H9 (cell line): ENCODE data around the gene SH3GL1. TPM values are rescaled to one million over a fixed set of nuclear protein-coding genes. Genes with fewer than 3 reads are reported as not detected.

Experiments
- DNase-seq: peaks from one replicate; pipeline ENCODE4 v3.0.0-alpha.2; 2017
- H2AFZ ChIP-seq: one replicate; pipeline ENCODE4 v1.6.1; 2013; ENCODE audit warnings: mild to moderate bottlenecking, low read length, control low read depth, moderate library complexity
- H2AK5ac ChIP-seq: 2 replicates; pipeline ENCODE4 v1.6.1; 2013; ENCODE audit warnings: low read length, control low read depth, mixed read lengths; ENCODE audit not compliant: insufficient read length
- H2BK120ac ChIP-seq: one replicate; pipeline ENCODE4 v1.6.1; 2013; ENCODE audit warnings: low read depth, mild to moderate bottlenecking, low read length, control low read depth, inconsistent platforms; ENCODE audit not compliant: poor library complexity, severe bottlenecking
- H2BK12ac ChIP-seq: 2 replicates; pipeline ENCODE4 v1.6.1; 2013; ENCODE audit warnings: low read length, control low read depth, mixed read lengths, low read depth; ENCODE audit not compliant: insufficient read length
- H2BK15ac ChIP-seq: 2 replicates; pipeline ENCODE4 v1.6.1; 2013; ENCODE audit warnings: low read depth, low read length, control low read depth
- H2BK20ac ChIP-seq: one replicate; pipeline ENCODE4 v1.6.1; 2013; ENCODE audit warnings: low read depth, mild to moderate bottlenecking, low read length, control low read depth, inconsistent platforms; ENCODE audit not compliant: poor library complexity, severe bottlenecking
- H2BK5ac ChIP-seq: 2 replicates; pipeline ENCODE4 v1.6.1; 2013; ENCODE audit warnings: low read length, control low read depth, mixed read lengths; ENCODE audit not compliant: insufficient read length
- H3K14ac ChIP-seq: 2 replicates; pipeline ENCODE4 v1.6.1; 2013; ENCODE audit warnings: low read length, control low read depth; ENCODE audit not compliant: insufficient read depth
- H3K18ac ChIP-seq: 2 replicates; pipeline ENCODE4 v1.6.1; 2013; ENCODE audit warnings: low read depth, mild to moderate bottlenecking, mixed read lengths, low read length, control low read depth; ENCODE audit not compliant: insufficient read length
- H3K23ac ChIP-seq: 2 replicates; pipeline ENCODE4 v1.6.1; 2013; ENCODE audit warnings: low read length, control low read depth, mixed read lengths, low read depth; ENCODE audit not compliant: insufficient read length
- H3K23me2 ChIP-seq: 2 replicates; pipeline ENCODE4 v1.6.1; 2013; ENCODE audit warnings: low read depth, mild to moderate bottlenecking, mixed read lengths, low read length, control low read depth; ENCODE audit not compliant: insufficient read length, poor library complexity, severe bottlenecking
- H3K27ac ChIP-seq: 2 replicates; pipeline ENCODE4 v1.5.1; 2013; ENCODE audit warnings: low read length, control low read depth, mixed read lengths, low read depth; ENCODE audit not compliant: insufficient read length
- H3K27me3 ChIP-seq: 2 replicates; pipeline ENCODE4 v1.6.1; 2013; ENCODE audit warnings: low read length, control low read depth, inconsistent platforms; ENCODE audit not compliant: insufficient read depth
- H3K4ac ChIP-seq: 2 replicates; pipeline ENCODE4 v1.6.1; 2013; ENCODE audit warnings: low read depth, mild to moderate bottlenecking, control low read depth, inconsistent platforms, low read length, moderate library complexity
- H3K4me1 ChIP-seq: 2 replicates; pipeline ENCODE4 v1.6.1; 2013; ENCODE audit warnings: low read length, control low read depth, inconsistent platforms; ENCODE audit not compliant: insufficient read depth
- H3K4me2 ChIP-seq: 2 replicates; pipeline ENCODE4 v1.6.1; 2013; ENCODE audit warnings: low read length, control low read depth, mixed read lengths; ENCODE audit not compliant: insufficient read length, insufficient read depth
- H3K56ac ChIP-seq: 2 replicates; pipeline ENCODE4 v1.6.1; 2013; ENCODE audit warnings: low read depth, mild to moderate bottlenecking, mixed read lengths, low read length, control low read depth; ENCODE audit not compliant: insufficient read length
- H3K79me1 ChIP-seq: 2 replicates; pipeline ENCODE4 v1.6.1; 2013; ENCODE audit warnings: low read depth, mild to moderate bottlenecking, moderate library complexity, low read length, control low read depth, inconsistent platforms; ENCODE audit not compliant: insufficient read depth, poor library complexity, severe bottlenecking
- H3K79me2 ChIP-seq: 2 replicates; pipeline ENCODE4 v1.6.1; 2013; ENCODE audit warnings: low read length, control low read depth, inconsistent platforms; ENCODE audit not compliant: insufficient read depth
- H3K9ac ChIP-seq: 2 replicates; pipeline ENCODE4 v1.6.1; 2013; ENCODE audit warnings: low read length, control low read depth, mixed read lengths; ENCODE audit not compliant: insufficient read length; ENCODE audit errors: extremely low read depth
- H3K9me3 ChIP-seq: one replicate; pipeline ENCODE4 v1.6.1; 2013; ENCODE audit warnings: low read depth, low read length, inconsistent platforms; ENCODE audit not compliant: control insufficient read depth
- H3T11ph ChIP-seq: one replicate; pipeline ENCODE4 v1.6.1; 2013; ENCODE audit warnings: mild to moderate bottlenecking, low read length, control low read depth, inconsistent platforms
- H4K20me1 ChIP-seq: one replicate; pipeline ENCODE4 v1.6.1; 2013; ENCODE audit not compliant: control insufficient read depth, insufficient read length, insufficient read depth
- H4K5ac ChIP-seq: 2 replicates; pipeline ENCODE4 v1.6.1; 2013; ENCODE audit warnings: low read depth, mild to moderate bottlenecking, mixed read lengths, low read length, control low read depth; ENCODE audit not compliant: insufficient read length
- H4K8ac ChIP-seq: replicated peaks from 2 replicates; pipeline ENCODE4 v1.6.1; 2013; ENCODE audit warnings: low read length, control low read depth, mixed read lengths, low read depth; ENCODE audit not compliant: insufficient read length
- H4K91ac ChIP-seq: 2 replicates; pipeline ENCODE4 v1.6.1; 2013; ENCODE audit warnings: low read depth, mild to moderate bottlenecking, moderate library complexity, mixed read lengths, low read length, control low read depth; ENCODE audit not compliant: insufficient read length
- H3K27ac Mint-ChIP-seq, 3 experiments: 2 replicates in 2 of 3; 3 replicates in 1 of 3; pipeline ENCODE4 v1.8.0; 2020 to 2021; ENCODE audit warnings: mixed read lengths in 3 of 3, mild to moderate bottlenecking in 1 of 3, moderate library complexity in 1 of 3
- H3K27me3 Mint-ChIP-seq: 2 replicates; pipeline ENCODE4 v1.8.0; 2021; ENCODE audit warnings: low read depth, mild to moderate bottlenecking, moderate library complexity, mixed read lengths
- H3K36me3 Mint-ChIP-seq, 3 experiments: 2 replicates in 2 of 3; 3 replicates in 1 of 3; pipeline ENCODE4 v1.8.0; 2020 to 2021; ENCODE audit warnings: low read depth in 3 of 3, mixed read lengths in 3 of 3; ENCODE audit not compliant: insufficient read depth in 1 of 3
- H3K4me1 Mint-ChIP-seq, 2 experiments: 2 replicates each; pipeline ENCODE4 v1.8.0; 2020; ENCODE audit warnings: mixed read lengths in 2 of 2
- H3K4me3 Mint-ChIP-seq, 2 experiments: 2 replicates in 1 of 2; 3 replicates in 1 of 2; pipeline ENCODE4 v1.8.0; 2020 to 2021; ENCODE audit warnings: mild to moderate bottlenecking in 2 of 2, mixed read lengths in 2 of 2, moderate library complexity in 1 of 2
- H3K9me3 Mint-ChIP-seq, 2 experiments: 2 replicates in 1 of 2; 3 replicates in 1 of 2; pipeline ENCODE4 v1.8.0; 2020; ENCODE audit warnings: mild to moderate bottlenecking in 2 of 2, mixed read lengths in 2 of 2, moderate library complexity in 1 of 2
- CTCF ChIP-seq: fragments of 200-600 bp; sonication (generic); conservative IDR thresholded peaks from 3 replicates; pipeline ENCODE4 v1.8.0; 2021; ENCODE audit warnings: antibody characterized with exemption, mild to moderate bottlenecking
- WGBS: extraction: QIAGEN DNeasy Blood & Tissue Kit; methylation state at CpG from one replicate; pipeline ENCODE4 v1.1.7; 2013; ENCODE audit warnings: missing lambda C conversion rate, low lambda C conversion rate, mixed read lengths; ENCODE audit not compliant: insufficient read length; ENCODE audit errors: extremely low coverage; 5-methylcytosine and 5-hydroxymethylcytosine counted together
- total RNA-seq: library from RNA; stranded (reverse); gene quantifications from 2 replicates; pipeline ENCODE4 v1.2.1, GENCODE V29; 2021

Gene SH3GL1
- total RNA-seq, 1 experiment from 2014 or later: 85.5 TPM

DNA sequence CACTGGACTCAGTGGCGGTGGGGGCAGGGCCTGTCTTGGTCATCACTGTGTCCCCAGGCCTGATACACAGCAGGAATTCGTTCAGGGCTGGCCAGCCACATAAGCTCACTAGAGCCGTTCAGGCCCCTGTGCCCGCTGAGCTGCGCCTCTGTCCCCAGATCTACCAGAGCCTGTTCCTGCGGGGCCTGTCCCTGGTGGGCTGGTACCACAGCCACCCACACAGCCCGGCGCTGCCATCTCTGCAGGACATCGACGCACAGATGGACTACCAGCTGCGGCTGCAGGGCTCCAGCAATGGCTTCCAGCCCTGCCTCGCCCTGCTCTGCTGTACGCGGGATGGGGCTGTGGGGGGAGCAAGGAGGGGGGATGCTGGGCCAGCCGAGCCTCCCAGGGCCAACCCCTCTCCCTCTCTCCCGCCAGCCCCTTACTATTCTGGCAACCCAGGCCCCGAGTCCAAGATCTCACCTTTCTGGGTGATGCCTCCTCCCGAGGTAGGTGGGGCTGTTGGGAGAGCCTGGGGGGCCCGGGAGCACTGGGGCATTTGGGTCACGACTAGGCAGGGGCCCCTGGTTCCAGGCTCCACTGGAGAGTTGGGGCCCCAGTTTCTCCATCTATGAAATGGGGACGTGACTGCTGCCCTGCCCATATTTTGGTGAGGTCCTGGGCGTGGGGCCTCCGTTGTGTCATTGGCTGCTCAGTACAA, 43.1 kb downstream of the SH3GL1 start:
- Histone ChIP-seq H4K8ac (no peak overlapping the region), H2BK15ac (no peak overlapping the region), H3K18ac (no peak overlapping the region), H3K4ac (no peak overlapping the region), H3K27me3 (no peaks in the 10 kb centered on the region), H2BK120ac (no peak overlapping the region), H4K5ac (no peak overlapping the region), H3K56ac (no peak overlapping the region), H4K20me1 (no peaks in the 10 kb centered on the region), H2BK20ac (no peak overlapping the region), H3K9me3 (no peaks in the 10 kb centered on the region), H3K4me1 (no peaks in the 10 kb centered on the region; the same call in 1 of the 2 replicates), H2AK5ac (no peak overlapping the region), H3K4me2 (no peak overlapping the region), H4K91ac (no peak overlapping the region), H3K9ac (no peak overlapping the region), H3K14ac (no peak overlapping the region), H3K27ac (no peak overlapping the region), H3T11ph (no peak overlapping the region), H2BK5ac (no peak overlapping the region), H2BK12ac (no peak overlapping the region), H3K23me2 (no peaks in the 10 kb centered on the region), H2AFZ (no peak overlapping the region), H3K79me1 (no peaks in the 10 kb centered on the region), H3K79me2 (no peaks in the 10 kb centered on the region), H3K23ac (no peak overlapping the region)
- no peak overlapping the region for H3K27ac Mint-ChIP-seq
- H3K27me3 Mint-ChIP-seq: peaks cover 4% of the 10 kb centered on the region
- peaks cover 7 to 11% of the 10 kb centered on the region in 2 experiments; a peak in 3 of 4 replicates for H3K4me1 Mint-ChIP-seq
- no peak for TF ChIP-seq CTCF
- peaks cover 3 to 39% (median 22%) of the 10 kb centered on the region in 3 experiments; a peak in 6 of 7 replicates for H3K36me3 Mint-ChIP-seq
- no peak overlapping the region for H3K4me3 Mint-ChIP-seq
- no CpG with 5 or more reads among the region's 23 CpGs for WGBS
- H3K9me3 Mint-ChIP-seq: no peaks in the 10 kb centered on the region; a peak in 1 of 5 replicates
- DNase-seq: no peak
